Hepatocyte (in vitro differentiated cells): Measurements from ENCODE around the gene ABCA13.

Experiments used
- CTCF ChIP-seq: fragments of 200-600 bp; sonication (generic); IDR thresholded peaks from 2 replicates; pipeline ENCODE4 v1.5.1; 2016; ENCODE audit warnings: antibody characterized with exemption, mild to moderate bottlenecking; ENCODE audit not compliant: poor library complexity
- EZH2 ChIP-seq: fragments of 200-600 bp; sonication (generic); IDR thresholded peaks from 2 replicates; pipeline ENCODE4 v1.6.1; 2016; ENCODE audit warnings: antibody characterized with exemption, mild to moderate bottlenecking, borderline replicate concordance
- EZH2phosphoT487 ChIP-seq: fragments of 200-600 bp; sonication (generic); IDR thresholded peaks from one replicate; pipeline ENCODE4 v1.6.1; 2018; ENCODE audit warnings: antibody characterized with exemption, mild to moderate bottlenecking, low read depth, moderate library complexity; ENCODE audit not compliant: unreplicated experiment, severe bottlenecking

- TF ChIP-seq CTCF (no peak), EZH2phosphoT487 (no peak), EZH2 (no peak)
These were observed 45.2 kb upstream of the ABCA13 start for GRCh38 chr7:48126037-48126436.
